ENCODE measurements around the gene TNFSF8. TPM values are rescaled to one million over a fixed set of nuclear protein-coding genes. Genes with fewer than 3 reads are reported as not detected.

The TNFSF8 gene, protein sequence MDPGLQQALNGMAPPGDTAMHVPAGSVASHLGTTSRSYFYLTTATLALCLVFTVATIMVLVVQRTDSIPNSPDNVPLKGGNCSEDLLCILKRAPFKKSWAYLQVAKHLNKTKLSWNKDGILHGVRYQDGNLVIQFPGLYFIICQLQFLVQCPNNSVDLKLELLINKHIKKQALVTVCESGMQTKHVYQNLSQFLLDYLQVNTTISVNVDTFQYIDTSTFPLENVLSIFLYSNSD
- total RNA-seq (2022; extraction: Qiagen RNA extraction; ENCODE audit: low read depth), result 0.22 TPM in 1 of 5 replicates, not detected in the others

DNA sequence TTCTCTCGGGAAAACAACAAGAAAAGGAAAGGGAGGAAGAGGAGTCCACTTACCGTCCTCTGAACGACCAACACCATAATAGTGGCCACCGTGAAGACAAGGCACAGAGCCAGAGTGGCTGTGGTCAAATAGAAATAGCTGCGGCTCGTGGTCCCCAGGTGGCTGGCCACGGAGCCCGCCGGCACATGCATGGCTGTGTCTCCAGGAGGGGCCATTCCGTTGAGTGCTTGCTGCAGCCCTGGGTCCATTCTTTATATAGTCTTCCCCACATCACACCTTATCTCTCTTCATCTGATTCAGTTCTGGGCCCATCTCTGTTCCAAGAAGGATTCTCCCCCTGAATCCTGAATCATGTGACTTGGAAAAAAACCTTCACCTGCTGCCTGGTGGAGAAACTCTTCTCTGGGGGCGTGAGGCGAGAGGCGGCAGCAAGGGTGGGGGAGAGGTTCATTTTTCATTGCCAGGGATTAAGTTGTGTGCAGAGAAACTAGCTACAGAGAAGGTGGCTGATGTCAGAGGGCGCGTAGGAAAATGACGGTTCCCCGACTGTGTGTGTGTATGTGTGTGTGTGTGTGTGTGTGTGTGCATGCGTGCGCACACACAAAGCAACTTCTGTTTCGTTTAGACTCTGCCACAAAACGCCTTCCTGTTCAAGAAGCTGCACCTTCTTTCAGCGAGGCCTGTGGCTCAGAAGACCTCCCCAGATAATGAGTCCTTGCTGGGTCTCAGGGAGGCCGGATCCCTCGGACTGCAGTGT, at the start of gene TNFSF8:
Gene TNFSF8, minus strand, starts transcription at position 536 of the 757 bp plus-strand sequence. Its CDS starts 288 bp downstream, at position 248.

Other genes starting within 250 kb of the TNFSF8 start
- gene TEX48, start 248.4 kb downstream of the TNFSF8 start, total RNA-seq (2022; extraction: Qiagen RNA extraction; ENCODE audit: low read depth), result not detected in 5 replicates
- gene TNFSF15, start 124.6 kb downstream of the TNFSF8 start, total RNA-seq (2022; extraction: Qiagen RNA extraction; ENCODE audit: low read depth), result 0.26 to 0.40 TPM (median 0.31 TPM) in 5 replicates
- gene TNC, start 187.6 kb upstream of the TNFSF8 start, total RNA-seq (2022; extraction: Qiagen RNA extraction; ENCODE audit: low read depth), result 0.87 to 1.4 TPM (median 0.99 TPM) in 5 replicates